ENCODE results near the gene MBTPS1.

DNA sequence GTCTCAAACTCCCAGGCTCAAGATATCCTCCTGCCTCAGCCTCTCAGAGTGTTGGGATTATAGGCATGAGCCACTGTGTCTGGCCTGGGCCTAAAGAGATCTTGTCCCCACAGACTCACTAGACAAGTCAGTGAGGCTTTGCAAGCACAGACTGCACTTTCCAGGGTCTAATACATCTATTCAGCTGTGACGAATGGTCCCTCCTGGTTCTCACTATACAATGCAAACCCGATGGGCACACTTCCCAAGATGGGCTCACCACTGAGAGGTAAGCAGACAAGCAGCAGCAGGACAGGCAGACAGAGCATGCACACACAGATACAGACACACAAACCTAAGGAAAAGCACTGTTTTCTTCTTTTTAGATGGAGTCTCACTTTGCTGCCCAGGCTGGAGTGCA is 8.8 kb downstream of the MBTPS1 start:
- no peak for TF ChIP-seq GATA2 (IDR thresholded peaks at IDR 0.05; ENCODE audit: low read depth, low read length)
- TF ChIP-seq GATA3 (IDR thresholded peaks at IDR 0.05; ENCODE audit: low read depth, low read length): no peak

Measured in SH-SY5Y (cell line).